HepG2 (cell line): ENCODE measurements around the gene CBL. TPM values are rescaled to one million over a fixed set of nuclear protein-coding genes. Genes with fewer than 3 reads are reported as not detected.

Source experiments
- ATAC-seq: fragments of 200-7000 bp; cut with Tn5 transposase; 3 replicates; pipeline ENCODE4 v1.9.1; 2020; ENCODE audit warnings: mild to moderate bottlenecking, moderate library complexity
- BruUV-seq: library from RNA; stranded (reverse); fragments of 400-500 nt; replicated peaks from 2 replicates; lab custom pipeline; 2021; lab: Mats Ljungman, UMichigan
- CTCF ChIA-PET: fragments of 300-600 bp; formaldehyde crosslinking; extraction: SDS; loops from one replicate; lab custom pipeline; 2021; ENCODE audit warnings: low total read pairs, inconsistent platforms, low intra/inter-chr PET ratio; lab: Yijun Ruan, JAX
- POLR2A ChIA-PET: fragments of 350-600 bp; sonication (Branson Sonifier 250); formaldehyde crosslinking; loops from one replicate; lab custom pipeline; 2020; ENCODE audit warnings: antibody characterized with exemption, inconsistent platforms; lab: Yijun Ruan, JAX
- DNase-seq: peaks from one replicate; pipeline ENCODE4 v3.0.0-alpha.2; 2015; ENCODE audit warnings: low spot score
- FAIRE-seq: peaks from 3 replicates; lab custom pipeline; 2011; peaks lifted over from hg19 to GRCh38; lab: Jason Lieb, UNC
- H2AFZ ChIP-seq: one replicate; pipeline ENCODE4 v1.6.1; 2011; ENCODE audit warnings: low read length, inconsistent platforms
- H3K27ac ChIP-seq: fragments of 300-600 bp; 3 replicates; pipeline ENCODE4 v1.8.0; 2011; ENCODE audit warnings: mixed run types, mild to moderate bottlenecking, mixed read lengths, low read length, inconsistent platforms; ENCODE audit not compliant: insufficient read depth; ENCODE audit errors: extremely low read length
- H3K27me3 ChIP-seq, 2 experiments: fragments of 200-600 bp in 1 of 2; 2 replicates in 1 of 2; 3 replicates in 1 of 2; pipeline versions ENCODE4 v1.6.0 to v1.8.0; 2011; ENCODE audit warnings: low read length in 2 of 2, mild to moderate bottlenecking in 2 of 2, moderate library complexity in 2 of 2, inconsistent platforms in 1 of 2; ENCODE audit not compliant: insufficient read depth in 2 of 2, control insufficient read depth in 1 of 2
- H3K36me3 ChIP-seq, 2 experiments: fragments of 200-600 bp in 1 of 2; replicated peaks in 1 of 2; 2 replicates in 1 of 2; 3 replicates in 1 of 2; pipeline versions ENCODE4 v1.5.1 to v1.8.0; 2011; ENCODE audit warnings: low read length in 2 of 2, inconsistent platforms in 1 of 2; ENCODE audit not compliant: insufficient read depth in 2 of 2, control insufficient read depth in 1 of 2
- H3K4me1 ChIP-seq: 2 replicates; pipeline ENCODE4 v1.5.1; 2012; ENCODE audit warnings: low read length, inconsistent platforms; ENCODE audit not compliant: insufficient read depth
- H3K4me2 ChIP-seq: 2 replicates; pipeline ENCODE4 v1.6.0; 2011; ENCODE audit warnings: low read depth, low read length, inconsistent platforms
- H3K4me3 ChIP-seq, 3 experiments: fragments of 200-600 bp in 1 of 3; sonication (generic), shearing (Covaris generic) in 1 of 3; replicated peaks in 1 of 3; 2 replicates each; pipeline ENCODE4 v1.5.1; 2011 to 2016; ENCODE audit warnings: low read length in 3 of 3, inconsistent platforms in 2 of 3, low read depth in 2 of 3, mild to moderate bottlenecking in 2 of 3, control low read depth in 1 of 3, mixed read lengths in 1 of 3; ENCODE audit not compliant: insufficient read depth in 1 of 3
- H3K79me2 ChIP-seq: one replicate; pipeline ENCODE4 v1.6.1; 2011; ENCODE audit warnings: low read length, inconsistent platforms; ENCODE audit not compliant: insufficient read depth
- H3K9ac ChIP-seq: 2 replicates; pipeline ENCODE4 v1.6.0; 2011; ENCODE audit warnings: mild to moderate bottlenecking, low read depth, low read length, inconsistent platforms; ENCODE audit not compliant: insufficient read depth
- H3K9me3 ChIP-seq: 2 replicates; pipeline ENCODE4 v1.5.1; 2012; ENCODE audit warnings: mild to moderate bottlenecking, low read length
- H4K20me1 ChIP-seq: 2 replicates; pipeline ENCODE4 v1.6.0; 2011; ENCODE audit warnings: inconsistent platforms, mild to moderate bottlenecking, low read length, moderate library complexity; ENCODE audit not compliant: insufficient read depth
- GATAD1 ChIP-seq: IDR thresholded peaks from 2 replicates; pipeline ENCODE4 v1.6.1; 2016; ENCODE audit warnings: missing genetic modification reagents, missing compliant biosample characterization
- PAF1 ChIP-seq: IDR thresholded peaks from 2 replicates; pipeline ENCODE4 v1.6.1; 2016; ENCODE audit warnings: missing genetic modification reagents, missing compliant biosample characterization
- ZKSCAN5 ChIP-seq: sonication (generic); formaldehyde crosslinking; IDR thresholded peaks from 2 replicates; pipeline ENCODE4 v1.5.1; 2020; ENCODE audit warnings: mild to moderate bottlenecking, missing genetic modification reagents
- ZNF775 ChIP-seq: sonication (generic); formaldehyde crosslinking; IDR thresholded peaks from 2 replicates; pipeline ENCODE4 v1.4.0; 2020; ENCODE audit warnings: missing genetic modification reagents, mild to moderate bottlenecking, moderate library complexity, borderline replicate concordance
- WGBS: methylation state at CpG from one replicate; pipeline ENCODE4 v1.1.6; 2017; ENCODE audit warnings: low lambda C conversion rate; 5-methylcytosine and 5-hydroxymethylcytosine counted together
- in situ Hi-C: cut with HindIII; loops from 2 replicates; pipeline ENCODE4 v1.10.0; 2017; ENCODE audit warnings: low pct_unique_long_range_greater_than_20kb; ENCODE audit not compliant: extremely low pct_ligation_motif_present
- intact Hi-C: fragments of 100-400 bp; cut with micrococcal nuclease; formaldehyde crosslinking; loops from one replicate; pipeline ENCODE4 v1.10.0; 2022; ENCODE audit not compliant: unreplicated experiment
- polyA plus RNA-seq, 8 experiments: library from polyadenylated mRNA; depleted of rRNA in 3 of 8; stranded (reverse) in 7 of 8; unstranded in 1 of 8; fragments of >200 nt; fragmentation: Illumina TruSeq in 4 of 8; extraction: Trizol in 4 of 8; gene quantifications; 2 replicates each; pipeline versions ENCODE4 v1.2.1 to v1.2.3, GENCODE V29; 2011 to 2016; ENCODE audit warnings: low read depth in 4 of 8, missing spikeins in 1 of 8, mixed read lengths in 1 of 8; ENCODE audit not compliant: insufficient read depth in 1 of 8
- total RNA-seq, 5 experiments: library from RNA; depleted of rRNA; stranded (reverse); fragments of >200 nt; fragmentation: Illumina TruSeq; extraction: Trizol; gene quantifications; 2 replicates each; pipeline ENCODE4 v1.2.3, GENCODE V29; 2016; ENCODE audit warnings: low read depth in 1 of 5
- TF ChIP-seq, protein P1 (sequence below): sonication (generic); formaldehyde crosslinking; IDR thresholded peaks from 2 replicates; pipeline ENCODE4 v1.4.0; 2020; ENCODE audit warnings: missing genetic modification reagents
- TF ChIP-seq, protein P2 (sequence below): sonication (generic); formaldehyde crosslinking; IDR thresholded peaks from 2 replicates; pipeline ENCODE4 v1.9.0; 2021; ENCODE audit warnings: missing genetic modification reagents, mild to moderate bottlenecking, borderline replicate concordance
- TF ChIP-seq, protein P3 (sequence below): sonication (generic); formaldehyde crosslinking; IDR thresholded peaks from 2 replicates; pipeline ENCODE4 v1.5.0; 2020; ENCODE audit warnings: mild to moderate bottlenecking, missing genetic modification reagents
- TF ChIP-seq, protein P4 (sequence below): sonication (generic); formaldehyde crosslinking; IDR thresholded peaks from 2 replicates; pipeline ENCODE4 v1.5.0; 2020; ENCODE audit warnings: mild to moderate bottlenecking, missing genetic modification reagents

Gene CBL
- total and polyA plus RNA-seq, 2 of the 13 experiments (the other 11 are each of a cell fraction or from before 2014, with no cell fraction given), result 6.6 to 7.4 TPM

DNA sequence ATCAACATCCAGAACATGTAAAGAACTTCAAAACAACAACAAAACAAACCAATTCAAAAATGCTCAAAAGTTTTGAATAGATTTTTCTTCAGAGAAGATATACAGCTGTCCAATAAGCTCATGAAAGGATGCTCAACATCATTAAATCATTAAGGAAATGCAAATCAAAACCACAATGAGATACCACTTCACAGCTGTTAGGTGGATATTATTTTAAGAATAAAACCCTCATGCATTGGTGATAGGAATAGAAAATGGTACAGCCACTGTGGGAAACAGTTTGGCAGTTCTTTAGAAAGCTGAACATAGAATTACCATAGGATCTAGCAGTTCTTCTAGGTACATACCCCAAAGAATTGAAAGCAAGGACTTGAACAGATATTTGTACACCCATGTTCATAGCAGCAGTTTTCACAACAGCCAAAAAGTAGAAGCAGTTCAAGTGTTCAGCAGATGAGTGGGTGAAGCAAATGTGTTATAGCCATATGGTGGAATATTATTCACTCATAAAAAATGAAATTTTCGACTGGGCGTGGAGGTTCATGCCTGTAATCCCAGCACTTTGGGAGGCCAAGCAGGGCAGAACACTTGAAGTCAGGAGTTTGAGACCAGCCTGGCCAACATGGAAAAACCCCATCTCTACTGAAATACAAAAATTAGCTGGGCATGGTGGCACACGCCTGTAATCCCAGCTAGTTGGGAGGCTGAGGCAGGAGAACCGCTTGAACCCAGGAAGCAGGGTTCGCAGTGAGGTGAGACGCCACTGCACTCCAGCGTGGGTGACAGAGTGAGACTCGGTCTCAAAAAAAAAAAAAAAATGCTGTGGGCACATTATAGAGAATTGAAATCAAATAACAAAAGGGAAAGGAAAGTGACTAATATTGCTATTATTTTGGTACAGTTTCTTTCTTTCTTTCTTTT is 42.9 kb downstream of the CBL start:
- no peaks in the 10 kb centered on the region for H3K4me1 ChIP-seq
- H3K9ac ChIP-seq, result no peak overlapping the region
- FAIRE-seq, result no peak
- BruUV-seq, result no TSS peak
- no peak for ATAC-seq
- H4K20me1 ChIP-seq, result no peaks in the 10 kb centered on the region
- ChIA-PET CTCF (no interaction called here), POLR2A (no interaction called here)
- no peak for DNase-seq
- H3K36me3 ChIP-seq, result no peaks in the 10 kb centered on the region
- no peak overlapping the region for H3K27ac ChIP-seq
- H3K4me3 ChIP-seq, result no peak overlapping the region
- intact Hi-C loops (no loop called here), in situ Hi-C loops (no loop called here)
- H3K4me2 ChIP-seq, result no peak overlapping the region
- no peak overlapping the region for H2AFZ ChIP-seq
- 95% methylated on average over 8 of the region's 8 CpGs for WGBS
- H3K9me3 ChIP-seq, result no peaks in the 10 kb centered on the region
- H3K27me3 ChIP-seq, result no peaks in the 10 kb centered on the region
- TF ChIP-seq, protein P1, sequence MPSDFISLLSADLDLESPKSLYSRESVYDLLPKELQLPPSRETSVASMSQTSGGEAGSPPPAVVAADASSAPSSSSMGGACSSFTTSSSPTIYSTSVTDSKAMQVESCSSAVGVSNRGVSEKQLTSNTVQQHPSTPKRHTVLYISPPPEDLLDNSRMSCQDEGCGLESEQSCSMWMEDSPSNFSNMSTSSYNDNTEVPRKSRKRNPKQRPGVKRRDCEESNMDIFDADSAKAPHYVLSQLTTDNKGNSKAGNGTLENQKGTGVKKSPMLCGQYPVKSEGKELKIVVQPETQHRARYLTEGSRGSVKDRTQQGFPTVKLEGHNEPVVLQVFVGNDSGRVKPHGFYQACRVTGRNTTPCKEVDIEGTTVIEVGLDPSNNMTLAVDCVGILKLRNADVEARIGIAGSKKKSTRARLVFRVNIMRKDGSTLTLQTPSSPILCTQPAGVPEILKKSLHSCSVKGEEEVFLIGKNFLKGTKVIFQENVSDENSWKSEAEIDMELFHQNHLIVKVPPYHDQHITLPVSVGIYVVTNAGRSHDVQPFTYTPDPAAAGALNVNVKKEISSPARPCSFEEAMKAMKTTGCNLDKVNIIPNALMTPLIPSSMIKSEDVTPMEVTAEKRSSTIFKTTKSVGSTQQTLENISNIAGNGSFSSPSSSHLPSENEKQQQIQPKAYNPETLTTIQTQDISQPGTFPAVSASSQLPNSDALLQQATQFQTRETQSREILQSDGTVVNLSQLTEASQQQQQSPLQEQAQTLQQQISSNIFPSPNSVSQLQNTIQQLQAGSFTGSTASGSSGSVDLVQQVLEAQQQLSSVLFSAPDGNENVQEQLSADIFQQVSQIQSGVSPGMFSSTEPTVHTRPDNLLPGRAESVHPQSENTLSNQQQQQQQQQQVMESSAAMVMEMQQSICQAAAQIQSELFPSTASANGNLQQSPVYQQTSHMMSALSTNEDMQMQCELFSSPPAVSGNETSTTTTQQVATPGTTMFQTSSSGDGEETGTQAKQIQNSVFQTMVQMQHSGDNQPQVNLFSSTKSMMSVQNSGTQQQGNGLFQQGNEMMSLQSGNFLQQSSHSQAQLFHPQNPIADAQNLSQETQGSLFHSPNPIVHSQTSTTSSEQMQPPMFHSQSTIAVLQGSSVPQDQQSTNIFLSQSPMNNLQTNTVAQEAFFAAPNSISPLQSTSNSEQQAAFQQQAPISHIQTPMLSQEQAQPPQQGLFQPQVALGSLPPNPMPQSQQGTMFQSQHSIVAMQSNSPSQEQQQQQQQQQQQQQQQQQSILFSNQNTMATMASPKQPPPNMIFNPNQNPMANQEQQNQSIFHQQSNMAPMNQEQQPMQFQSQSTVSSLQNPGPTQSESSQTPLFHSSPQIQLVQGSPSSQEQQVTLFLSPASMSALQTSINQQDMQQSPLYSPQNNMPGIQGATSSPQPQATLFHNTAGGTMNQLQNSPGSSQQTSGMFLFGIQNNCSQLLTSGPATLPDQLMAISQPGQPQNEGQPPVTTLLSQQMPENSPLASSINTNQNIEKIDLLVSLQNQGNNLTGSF (CRISPR knock-in tag), result no peak
- TF ChIP-seq, protein P2, sequence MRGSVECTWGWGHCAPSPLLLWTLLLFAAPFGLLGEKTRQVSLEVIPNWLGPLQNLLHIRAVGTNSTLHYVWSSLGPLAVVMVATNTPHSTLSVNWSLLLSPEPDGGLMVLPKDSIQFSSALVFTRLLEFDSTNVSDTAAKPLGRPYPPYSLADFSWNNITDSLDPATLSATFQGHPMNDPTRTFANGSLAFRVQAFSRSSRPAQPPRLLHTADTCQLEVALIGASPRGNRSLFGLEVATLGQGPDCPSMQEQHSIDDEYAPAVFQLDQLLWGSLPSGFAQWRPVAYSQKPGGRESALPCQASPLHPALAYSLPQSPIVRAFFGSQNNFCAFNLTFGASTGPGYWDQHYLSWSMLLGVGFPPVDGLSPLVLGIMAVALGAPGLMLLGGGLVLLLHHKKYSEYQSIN (CRISPR knock-in tag), result no peak
- TF ChIP-seq, protein P3, sequence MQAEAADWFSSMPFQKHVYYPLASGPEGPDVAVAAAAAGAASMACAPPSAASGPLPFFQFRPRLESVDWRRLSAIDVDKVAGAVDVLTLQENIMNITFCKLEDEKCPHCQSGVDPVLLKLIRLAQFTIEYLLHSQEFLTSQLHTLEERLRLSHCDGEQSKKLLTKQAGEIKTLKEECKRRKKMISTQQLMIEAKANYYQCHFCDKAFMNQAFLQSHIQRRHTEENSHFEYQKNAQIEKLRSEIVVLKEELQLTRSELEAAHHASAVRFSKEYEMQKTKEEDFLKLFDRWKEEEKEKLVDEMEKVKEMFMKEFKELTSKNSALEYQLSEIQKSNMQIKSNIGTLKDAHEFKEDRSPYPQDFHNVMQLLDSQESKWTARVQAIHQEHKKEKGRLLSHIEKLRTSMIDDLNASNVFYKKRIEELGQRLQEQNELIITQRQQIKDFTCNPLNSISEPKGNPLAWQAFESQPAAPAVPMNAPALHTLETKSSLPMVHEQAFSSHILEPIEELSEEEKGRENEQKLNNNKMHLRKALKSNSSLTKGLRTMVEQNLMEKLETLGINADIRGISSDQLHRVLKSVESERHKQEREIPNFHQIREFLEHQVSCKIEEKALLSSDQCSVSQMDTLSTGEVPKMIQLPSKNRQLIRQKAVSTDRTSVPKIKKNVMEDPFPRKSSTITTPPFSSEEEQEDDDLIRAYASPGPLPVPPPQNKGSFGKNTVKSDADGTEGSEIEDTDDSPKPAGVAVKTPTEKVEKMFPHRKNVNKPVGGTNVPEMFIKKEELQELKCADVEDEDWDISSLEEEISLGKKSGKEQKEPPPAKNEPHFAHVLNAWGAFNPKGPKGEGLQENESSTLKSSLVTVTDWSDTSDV (CRISPR knock-in tag), result no peak
- TF ChIP-seq PAF1 (CRISPR knock-in tag) (no peak), ZNF775 (CRISPR knock-in tag) (no peak), GATAD1 (CRISPR knock-in tag) (no peak), ZKSCAN5 (no peak)
- TF ChIP-seq, protein P4, sequence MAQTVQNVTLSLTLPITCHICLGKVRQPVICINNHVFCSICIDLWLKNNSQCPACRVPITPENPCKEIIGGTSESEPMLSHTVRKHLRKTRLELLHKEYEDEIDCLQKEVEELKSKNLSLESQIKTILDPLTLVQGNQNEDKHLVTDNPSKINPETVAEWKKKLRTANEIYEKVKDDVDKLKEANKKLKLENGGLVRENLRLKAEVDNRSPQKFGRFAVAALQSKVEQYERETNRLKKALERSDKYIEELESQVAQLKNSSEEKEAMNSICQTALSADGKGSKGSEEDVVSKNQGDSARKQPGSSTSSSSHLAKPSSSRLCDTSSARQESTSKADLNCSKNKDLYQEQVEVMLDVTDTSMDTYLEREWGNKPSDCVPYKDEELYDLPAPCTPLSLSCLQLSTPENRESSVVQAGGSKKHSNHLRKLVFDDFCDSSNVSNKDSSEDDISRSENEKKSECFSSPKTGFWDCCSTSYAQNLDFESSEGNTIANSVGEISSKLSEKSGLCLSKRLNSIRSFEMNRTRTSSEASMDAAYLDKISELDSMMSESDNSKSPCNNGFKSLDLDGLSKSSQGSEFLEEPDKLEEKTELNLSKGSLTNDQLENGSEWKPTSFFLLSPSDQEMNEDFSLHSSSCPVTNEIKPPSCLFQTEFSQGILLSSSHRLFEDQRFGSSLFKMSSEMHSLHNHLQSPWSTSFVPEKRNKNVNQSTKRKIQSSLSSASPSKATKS (CRISPR knock-in tag), result no peak
- H3K79me2 ChIP-seq, result no peaks in the 10 kb centered on the region
